ENCODE results near the gene ZNF770. TPM values are rescaled to one million over a fixed set of nuclear protein-coding genes. Genes with fewer than 3 reads are reported as not detected.

ZNF770 gene, protein sequence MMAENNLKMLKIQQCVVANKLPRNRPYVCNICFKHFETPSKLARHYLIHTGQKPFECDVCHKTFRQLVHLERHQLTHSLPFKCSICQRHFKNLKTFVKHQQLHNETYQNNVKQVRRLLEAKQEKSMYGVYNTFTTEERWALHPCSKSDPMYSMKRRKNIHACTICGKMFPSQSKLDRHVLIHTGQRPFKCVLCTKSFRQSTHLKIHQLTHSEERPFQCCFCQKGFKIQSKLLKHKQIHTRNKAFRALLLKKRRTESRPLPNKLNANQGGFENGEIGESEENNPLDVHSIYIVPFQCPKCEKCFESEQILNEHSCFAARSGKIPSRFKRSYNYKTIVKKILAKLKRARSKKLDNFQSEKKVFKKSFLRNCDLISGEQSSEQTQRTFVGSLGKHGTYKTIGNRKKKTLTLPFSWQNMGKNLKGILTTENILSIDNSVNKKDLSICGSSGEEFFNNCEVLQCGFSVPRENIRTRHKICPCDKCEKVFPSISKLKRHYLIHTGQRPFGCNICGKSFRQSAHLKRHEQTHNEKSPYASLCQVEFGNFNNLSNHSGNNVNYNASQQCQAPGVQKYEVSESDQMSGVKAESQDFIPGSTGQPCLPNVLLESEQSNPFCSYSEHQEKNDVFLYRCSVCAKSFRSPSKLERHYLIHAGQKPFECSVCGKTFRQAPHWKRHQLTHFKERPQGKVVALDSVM
- polyA plus RNA-seq, result 10 to 100 TPM; 19.2 to 19.8 TPM

DNA sequence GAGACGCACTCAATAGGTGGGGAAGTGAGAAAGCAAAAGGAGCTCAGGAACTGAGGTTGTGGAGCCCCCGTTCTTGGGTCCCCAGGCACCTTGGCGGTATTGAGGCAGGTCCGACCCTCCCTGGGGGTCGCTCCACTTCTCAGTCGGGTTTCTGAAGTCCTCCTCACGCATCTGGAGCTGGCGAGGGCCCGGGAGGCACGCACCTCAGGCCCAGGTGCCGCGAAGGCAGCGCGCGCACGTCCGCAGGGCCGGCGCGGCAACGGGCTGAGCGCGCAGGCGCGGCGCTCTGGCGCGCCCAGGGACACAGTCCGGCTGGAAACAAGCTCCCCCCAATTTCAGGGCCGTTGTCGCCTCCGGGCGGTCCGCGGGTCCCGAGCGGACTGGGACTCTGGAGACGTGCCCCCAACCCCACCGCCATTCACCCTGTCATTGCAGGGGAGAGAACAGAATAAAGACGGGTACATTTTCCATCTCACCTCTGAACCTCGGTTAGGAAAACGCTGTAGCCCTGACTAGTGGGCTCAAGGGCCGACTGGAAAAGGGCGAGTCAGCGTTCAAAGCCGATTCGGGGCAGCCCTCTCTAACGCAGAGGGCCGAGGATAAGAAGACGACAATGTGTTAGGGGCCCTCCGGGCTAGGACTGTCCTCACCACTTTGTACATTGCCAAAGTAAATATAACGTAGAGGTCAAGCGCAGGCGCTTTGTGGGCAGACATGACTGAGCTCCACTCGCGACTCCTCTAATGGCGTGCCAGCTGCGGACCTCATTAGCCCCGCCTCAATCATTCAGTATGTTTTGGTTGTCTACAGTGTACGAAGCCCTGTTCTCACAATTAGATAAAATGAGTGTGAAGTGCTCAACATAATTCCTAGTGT lies at the start of gene ZNF770:
Gene ZNF770 (minus strand): TSS at position 261 of the 876 bp plus-strand sequence. CDS start 4,853 bp downstream, outside the sequence.
- Histone ChIP-seq H3K27ac (ENCODE audit: low read depth in 2 of 2, low read length in 1 of 2) (peak within 1 kb of the TSS; percentile 95 to 98), H3K4me3 (ENCODE audit: low read depth in 1 of 2, low read length in 2 of 2) (peak within 1 kb of the TSS; percentile 88 to 97), H3K27me3 (ENCODE audit: control insufficient read depth in 1 of 2, insufficient read depth in 2 of 2, low read length in 2 of 2) (no peaks in the 10 kb centered on the region), H3K9me3 (ENCODE audit: control insufficient read depth in 2 of 2, insufficient read depth in 1 of 2, low read depth in 1 of 2, low read length in 1 of 2) (no peaks in the 10 kb centered on the region), H3K36me3 (ENCODE audit: control insufficient read depth in 2 of 2, insufficient read depth in 2 of 2, low read length in 1 of 2) (peaks cover 0 to 5% of the 10 kb centered on the region in 2 donors), H3K4me1 (ENCODE audit: control insufficient read depth in 2 of 2, insufficient read depth in 2 of 2, low read length in 1 of 2) (peaks cover 2% of the 10 kb centered on the region in 2 donors)
- WGBS, 2 donors, result 0% methylated on average over 60 of the region's 60 CpGs

DNA sequence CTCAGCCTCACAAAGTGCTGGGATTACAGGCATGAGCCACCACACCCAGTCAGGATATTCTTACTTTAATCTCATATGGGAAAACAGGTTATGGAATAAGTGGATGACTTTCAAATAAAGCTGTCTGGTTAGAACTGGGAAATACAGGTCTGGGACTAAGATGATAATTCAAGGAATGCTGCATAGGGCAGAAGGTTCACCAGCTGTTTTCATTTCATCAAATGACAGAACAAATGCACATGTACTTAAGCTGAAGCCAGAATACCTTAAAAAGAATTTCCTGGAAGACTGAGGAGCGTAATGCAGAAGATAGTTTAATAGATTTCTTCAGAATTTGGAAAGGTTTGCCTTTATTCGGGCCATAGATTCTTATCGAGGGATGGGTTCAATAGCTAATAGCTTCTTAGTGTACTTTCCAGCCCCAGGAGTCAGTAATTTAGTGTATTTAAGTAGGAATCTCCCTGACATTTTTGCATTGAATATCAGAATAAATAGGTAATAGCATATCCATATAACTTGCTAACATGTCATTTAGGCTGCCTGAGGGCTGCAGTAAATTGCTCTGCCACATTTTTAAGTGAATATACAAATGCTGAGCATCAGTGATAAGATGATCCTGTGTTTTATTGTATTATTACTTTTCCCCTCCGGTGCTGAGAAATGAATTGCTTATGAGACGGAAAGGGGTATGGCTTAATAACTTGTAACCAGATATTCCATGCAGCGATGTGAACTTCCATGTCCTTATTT lies 40.3 kb upstream of the ZNF770 start:
- no peak overlapping the region for H3K4me3 ChIP-seq (ENCODE audit: low read depth in 1 of 2, low read length in 2 of 2)
- no peaks in the 10 kb centered on the region for H3K9me3 ChIP-seq (ENCODE audit: control insufficient read depth in 2 of 2, insufficient read depth in 1 of 2, low read depth in 1 of 2, low read length in 1 of 2)
- no peaks in the 10 kb centered on the region for H3K27me3 ChIP-seq (ENCODE audit: control insufficient read depth in 1 of 2, insufficient read depth in 2 of 2, low read length in 2 of 2)
- 92 to 93% methylated on average over 6 of the region's 6 CpGs for WGBS, 2 donors
- H3K4me1 ChIP-seq (ENCODE audit: control insufficient read depth in 2 of 2, insufficient read depth in 2 of 2, low read length in 1 of 2), result no peaks in the 10 kb centered on the region
- H3K36me3 ChIP-seq (ENCODE audit: control insufficient read depth in 2 of 2, insufficient read depth in 2 of 2, low read length in 1 of 2), result no peaks in the 10 kb centered on the region
- no peak overlapping the region for H3K27ac ChIP-seq (ENCODE audit: low read depth in 2 of 2, low read length in 1 of 2)

DNA sequence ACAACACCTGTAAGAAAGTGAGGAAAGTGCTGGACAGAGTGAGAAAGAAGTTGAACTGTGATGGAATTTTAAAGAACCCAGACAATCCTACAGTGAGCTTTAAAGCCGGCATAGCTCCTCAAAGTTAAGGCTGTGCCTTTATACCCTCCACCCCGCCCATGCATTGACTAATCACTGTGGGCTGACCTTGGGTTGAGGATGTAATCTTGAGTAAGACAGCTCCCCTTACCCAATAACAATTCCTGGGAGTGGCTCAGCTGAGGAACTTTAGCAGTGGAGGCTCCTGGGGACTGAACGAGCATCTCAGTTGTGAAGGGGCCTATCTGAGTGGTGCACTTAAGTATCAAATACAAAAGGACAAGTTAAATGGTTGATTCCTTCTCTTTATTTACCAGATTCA lies 35.7 kb upstream of the ZNF770 start:
- 77 to 80% methylated on average over 3 of the region's 3 CpGs for WGBS, 2 donors
- Histone ChIP-seq H3K27ac (ENCODE audit: low read depth in 2 of 2, low read length in 1 of 2) (no peak overlapping the region), H3K9me3 (ENCODE audit: control insufficient read depth in 2 of 2, insufficient read depth in 1 of 2, low read depth in 1 of 2, low read length in 1 of 2) (no peaks in the 10 kb centered on the region), H3K4me3 (ENCODE audit: low read depth in 1 of 2, low read length in 2 of 2) (no peak overlapping the region), H3K36me3 (ENCODE audit: control insufficient read depth in 2 of 2, insufficient read depth in 2 of 2, low read length in 1 of 2) (no peaks in the 10 kb centered on the region), H3K27me3 (ENCODE audit: control insufficient read depth in 1 of 2, insufficient read depth in 2 of 2, low read length in 2 of 2) (no peaks in the 10 kb centered on the region), H3K4me1 (ENCODE audit: control insufficient read depth in 2 of 2, insufficient read depth in 2 of 2, low read length in 1 of 2) (no peaks in the 10 kb centered on the region)

DNA sequence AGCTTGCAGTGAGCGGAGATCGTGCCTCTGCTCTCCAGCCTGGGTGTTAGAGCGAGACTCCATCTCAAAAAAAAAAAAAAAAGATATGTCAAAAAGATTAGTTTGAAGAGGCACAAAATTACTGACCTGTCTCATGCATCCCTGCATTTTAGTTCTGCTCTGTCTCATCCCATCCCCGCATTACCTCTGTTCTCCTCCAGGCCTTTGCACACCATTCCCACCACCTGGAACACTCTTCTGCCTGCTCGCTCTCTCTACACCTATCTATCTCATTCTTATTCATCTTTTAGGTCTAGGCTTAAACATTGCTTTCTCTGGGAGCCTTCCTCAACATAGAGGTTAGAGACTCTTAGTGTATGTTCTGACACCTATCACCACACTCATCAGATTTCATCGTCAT lies 32.9 kb upstream of the ZNF770 start:
- no peaks in the 10 kb centered on the region for H3K36me3 ChIP-seq (ENCODE audit: control insufficient read depth in 2 of 2, insufficient read depth in 2 of 2, low read length in 1 of 2)
- 96% methylated on average over 6 of the region's 6 CpGs for WGBS, 2 donors
- no peaks in the 10 kb centered on the region for H3K27me3 ChIP-seq (ENCODE audit: control insufficient read depth in 1 of 2, insufficient read depth in 2 of 2, low read length in 2 of 2)
- no peak overlapping the region for H3K4me3 ChIP-seq (ENCODE audit: low read depth in 1 of 2, low read length in 2 of 2)
- H3K9me3 ChIP-seq (ENCODE audit: control insufficient read depth in 2 of 2, insufficient read depth in 1 of 2, low read depth in 1 of 2, low read length in 1 of 2), result no peaks in the 10 kb centered on the region
- H3K27ac ChIP-seq (ENCODE audit: low read depth in 2 of 2, low read length in 1 of 2), result no peak overlapping the region
- H3K4me1 ChIP-seq (ENCODE audit: control insufficient read depth in 2 of 2, insufficient read depth in 2 of 2, low read length in 1 of 2), result no peaks in the 10 kb centered on the region

DNA sequence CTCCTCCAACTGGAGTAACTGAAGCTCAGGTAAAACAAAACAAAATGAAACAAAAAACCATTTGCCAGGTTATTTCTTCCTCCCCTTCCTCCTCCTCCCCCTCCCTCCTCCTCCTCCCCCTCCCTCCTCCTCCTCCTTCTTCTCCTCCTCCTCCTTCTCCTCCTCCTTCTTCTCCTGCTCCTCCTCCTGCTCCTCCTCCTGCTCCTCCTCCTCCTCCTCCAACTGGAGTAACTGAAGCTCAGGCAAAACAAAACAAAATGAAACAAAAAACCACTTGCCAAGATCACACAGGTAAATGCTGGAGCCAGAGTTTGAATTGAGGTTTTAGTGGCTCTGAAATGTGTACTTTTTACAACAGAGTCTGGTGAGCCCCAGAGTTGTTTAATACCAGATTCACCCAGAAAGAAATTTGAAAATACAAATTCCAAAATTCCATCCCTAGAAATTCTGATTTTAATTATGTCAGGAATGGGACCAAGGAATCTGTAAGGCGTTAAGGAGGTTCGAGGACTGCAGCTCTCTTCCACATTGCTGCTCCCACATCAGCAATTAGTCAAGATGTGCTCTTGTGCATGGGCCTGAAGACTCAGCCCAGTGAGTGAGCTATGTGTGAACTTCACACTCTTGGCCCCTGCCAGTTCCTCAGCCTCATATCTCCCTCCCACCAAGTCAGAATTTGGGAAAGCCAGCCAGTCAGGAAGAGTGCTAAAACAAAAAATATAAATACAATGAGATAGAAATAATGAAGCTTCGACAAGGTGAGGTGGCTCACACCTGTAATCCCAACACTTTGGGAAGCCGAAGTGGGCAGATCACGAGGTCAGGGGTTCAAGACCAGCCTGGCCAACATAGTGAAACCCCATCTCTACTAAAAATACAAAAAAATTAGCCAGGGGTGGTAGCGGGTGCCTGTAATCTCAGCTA lies 31.6 kb upstream of the ZNF770 start:
- Histone ChIP-seq H3K9me3 (ENCODE audit: control insufficient read depth in 2 of 2, insufficient read depth in 1 of 2, low read depth in 1 of 2, low read length in 1 of 2) (no peaks in the 10 kb centered on the region), H3K27ac (ENCODE audit: low read depth in 2 of 2, low read length in 1 of 2) (no peak overlapping the region), H3K36me3 (ENCODE audit: control insufficient read depth in 2 of 2, insufficient read depth in 2 of 2, low read length in 1 of 2) (no peaks in the 10 kb centered on the region), H3K4me1 (ENCODE audit: control insufficient read depth in 2 of 2, insufficient read depth in 2 of 2, low read length in 1 of 2) (no peaks in the 10 kb centered on the region), H3K27me3 (ENCODE audit: control insufficient read depth in 1 of 2, insufficient read depth in 2 of 2, low read length in 2 of 2) (no peaks in the 10 kb centered on the region), H3K4me3 (ENCODE audit: low read depth in 1 of 2, low read length in 2 of 2) (no peak overlapping the region)
- 68 to 79% methylated on average over 6 of the region's 6 CpGs for WGBS, 2 donors

DNA sequence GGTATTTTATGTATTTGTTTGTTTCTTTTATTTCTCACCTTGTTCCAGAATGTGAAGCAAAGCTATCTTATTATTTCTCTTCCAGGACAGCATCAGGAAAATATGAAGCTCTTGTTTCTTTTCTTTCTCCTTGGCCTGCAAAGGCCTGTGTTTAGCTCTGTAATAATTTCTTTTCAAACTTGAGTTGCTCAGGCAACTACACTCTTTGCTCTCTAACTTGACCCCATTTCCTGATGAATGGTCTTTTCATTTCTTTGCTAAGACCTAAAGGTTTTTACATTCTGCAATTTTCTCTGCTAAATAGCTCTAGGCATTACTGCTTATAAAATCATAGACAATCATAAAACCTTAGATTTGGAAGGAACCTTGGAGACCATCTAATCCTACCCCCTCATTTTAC lies 26.2 kb upstream of the ZNF770 start:
- Histone ChIP-seq H3K4me3 (ENCODE audit: low read depth in 1 of 2, low read length in 2 of 2) (no peak overlapping the region), H3K4me1 (ENCODE audit: control insufficient read depth in 2 of 2, insufficient read depth in 2 of 2, low read length in 1 of 2) (no peaks in the 10 kb centered on the region), H3K27me3 (ENCODE audit: control insufficient read depth in 1 of 2, insufficient read depth in 2 of 2, low read length in 2 of 2) (no peaks in the 10 kb centered on the region), H3K27ac (ENCODE audit: low read depth in 2 of 2, low read length in 1 of 2) (no peak overlapping the region), H3K9me3 (ENCODE audit: control insufficient read depth in 2 of 2, insufficient read depth in 1 of 2, low read depth in 1 of 2, low read length in 1 of 2) (no peaks in the 10 kb centered on the region), H3K36me3 (ENCODE audit: control insufficient read depth in 2 of 2, insufficient read depth in 2 of 2, low read length in 1 of 2) (no peaks in the 10 kb centered on the region)

DNA sequence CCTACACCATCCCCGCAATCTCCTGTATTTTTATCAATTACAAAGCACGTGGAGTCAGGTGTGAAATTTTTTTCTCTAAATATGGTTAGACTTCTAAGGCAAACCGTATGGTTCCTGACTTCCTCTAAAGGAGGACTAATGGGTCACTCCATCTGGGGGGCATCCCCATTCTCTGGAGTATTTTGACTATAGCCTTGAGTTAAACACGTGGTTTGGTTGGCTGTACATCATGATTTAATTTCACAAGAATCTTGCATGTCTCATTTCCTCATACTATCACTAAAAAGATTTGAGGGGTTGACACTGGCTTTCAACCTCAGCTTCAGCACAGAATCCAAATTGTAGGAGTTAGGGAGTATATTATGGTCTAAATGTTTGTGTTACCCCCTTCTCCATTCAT lies 25.3 kb upstream of the ZNF770 start:
- no peaks in the 10 kb centered on the region for H3K27me3 ChIP-seq (ENCODE audit: control insufficient read depth in 1 of 2, insufficient read depth in 2 of 2, low read length in 2 of 2)
- no peak overlapping the region for H3K4me3 ChIP-seq (ENCODE audit: low read depth in 1 of 2, low read length in 2 of 2)
- no peaks in the 10 kb centered on the region for H3K36me3 ChIP-seq (ENCODE audit: control insufficient read depth in 2 of 2, insufficient read depth in 2 of 2, low read length in 1 of 2)
- no peak overlapping the region for H3K27ac ChIP-seq (ENCODE audit: low read depth in 2 of 2, low read length in 1 of 2)
- no peaks in the 10 kb centered on the region for H3K4me1 ChIP-seq (ENCODE audit: control insufficient read depth in 2 of 2, insufficient read depth in 2 of 2, low read length in 1 of 2)
- H3K9me3 ChIP-seq (ENCODE audit: control insufficient read depth in 2 of 2, insufficient read depth in 1 of 2, low read depth in 1 of 2, low read length in 1 of 2), result no peaks in the 10 kb centered on the region
- 76 to 78% methylated on average over 4 of the region's 4 CpGs for WGBS, 2 donors

DNA sequence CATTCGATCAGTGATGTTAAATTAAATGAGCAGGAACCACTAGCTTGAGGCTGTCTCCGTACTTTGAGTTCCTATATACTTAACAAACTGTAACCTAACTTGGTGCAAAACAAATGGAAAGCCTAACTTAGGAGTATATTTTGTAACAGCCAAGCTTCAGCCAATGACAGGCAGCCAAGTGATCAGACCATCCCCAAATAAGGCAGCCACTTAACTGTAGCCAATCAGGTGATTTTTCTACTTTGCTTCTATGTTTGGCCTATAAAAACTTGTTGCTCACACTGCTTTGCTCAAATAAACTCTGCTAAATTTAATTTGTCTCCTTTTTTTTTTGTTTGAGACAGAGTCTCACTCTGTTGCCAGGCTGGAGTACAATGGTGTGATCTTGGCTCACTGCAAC lies 19.3 kb upstream of the ZNF770 start:
- Histone ChIP-seq H3K27ac (ENCODE audit: low read depth in 2 of 2, low read length in 1 of 2) (no peak overlapping the region), H3K4me3 (ENCODE audit: low read depth in 1 of 2, low read length in 2 of 2) (no peak overlapping the region), H3K27me3 (ENCODE audit: control insufficient read depth in 1 of 2, insufficient read depth in 2 of 2, low read length in 2 of 2) (no peaks in the 10 kb centered on the region), H3K9me3 (ENCODE audit: control insufficient read depth in 2 of 2, insufficient read depth in 1 of 2, low read depth in 1 of 2, low read length in 1 of 2) (no peaks in the 10 kb centered on the region), H3K4me1 (ENCODE audit: control insufficient read depth in 2 of 2, insufficient read depth in 2 of 2, low read length in 1 of 2) (no peaks in the 10 kb centered on the region), H3K36me3 (ENCODE audit: control insufficient read depth in 2 of 2, insufficient read depth in 2 of 2, low read length in 1 of 2) (no peaks in the 10 kb centered on the region)
- 78 to 86% methylated on average over 2 of the region's 2 CpGs for WGBS, 2 donors

All from esophagus (tissue), 2 donors.